Measurements from ENCODE around the gene ANO1.

The ANO1 gene

DNA sequence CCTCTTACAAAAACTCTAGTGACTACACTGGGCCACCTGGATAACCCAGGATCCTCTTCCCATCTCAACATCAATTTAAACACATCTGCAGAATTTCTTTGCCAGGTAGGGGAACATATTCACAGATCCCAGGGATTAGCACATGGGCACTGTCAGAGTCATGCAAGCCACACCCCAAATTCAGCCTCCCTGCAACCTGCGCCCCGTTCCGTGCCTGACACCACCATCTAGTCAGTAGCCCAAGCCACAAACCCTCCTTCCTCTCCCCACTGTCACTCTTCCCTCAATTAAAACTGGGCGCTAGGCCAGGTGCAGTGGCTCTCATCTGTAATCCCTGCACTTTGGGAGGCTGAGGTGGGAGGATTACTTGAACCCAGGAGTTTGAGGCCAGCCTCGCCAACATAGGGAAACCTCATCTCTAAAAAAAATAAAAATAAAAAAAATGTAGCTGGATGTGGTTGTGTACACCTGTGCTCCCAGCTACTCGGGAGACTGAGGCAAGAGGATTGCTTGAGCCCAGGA, 131.3 kb downstream of the ANO1 start:
- no peaks in the 10 kb centered on the region for H4K20me1 ChIP-seq (ENCODE audit: insufficient read depth, low read length)

DNA sequence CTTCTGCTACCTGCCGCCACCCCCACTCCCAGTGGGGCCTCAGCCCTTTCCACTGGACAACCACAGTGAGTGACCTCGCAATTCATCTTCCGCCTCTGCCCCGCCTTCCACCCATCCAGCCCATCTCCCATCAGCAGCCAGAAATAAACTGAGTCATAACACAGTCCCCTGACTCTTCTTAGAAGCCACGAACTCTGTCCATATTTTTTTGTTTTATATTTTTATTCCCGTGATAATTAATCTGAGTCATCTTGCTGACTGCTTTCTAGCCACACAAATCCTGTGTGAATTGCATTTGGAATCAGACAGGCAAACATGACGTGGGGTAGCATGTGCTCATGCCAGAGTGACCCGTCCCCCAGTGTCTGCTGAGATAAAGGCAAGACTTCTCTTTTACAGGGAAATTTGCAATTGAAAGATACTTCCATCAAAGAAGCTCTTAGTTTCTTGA, 132.0 kb downstream of the ANO1 start:
- Histone ChIP-seq H3K27ac (ENCODE audit: low read length) (no peak overlapping the region), H3K79me2 (ENCODE audit: low read length) (peaks cover 21% of the 10 kb centered on the region), H3K9ac (ENCODE audit: low read length) (no peak overlapping the region), H3K36me3 (replicated peaks; ENCODE audit: insufficient read depth, low read length) (no peaks in the 10 kb centered on the region; the same call in 1 of the 2 replicates), H3K4me1 (ENCODE audit: low read length) (no peaks in the 10 kb centered on the region), H3F3A (ENCODE audit: insufficient read depth, low read length) (no peaks in the 10 kb centered on the region), H3K4me3 (ENCODE audit: low read length) (no peak overlapping the region), H3K4me2 (ENCODE audit: low read depth, low read length) (no peak overlapping the region), H2AFZ (ENCODE audit: low read length) (no peak overlapping the region), H3K27me3 (replicated peaks; ENCODE audit: insufficient read depth, low read length) (no peaks in the 10 kb centered on the region), H4K20me1 (ENCODE audit: insufficient read depth, low read length) (no peaks in the 10 kb centered on the region), H3K9me2 (replicated peaks; ENCODE audit: insufficient read depth, low read length) (no peaks in the 10 kb centered on the region), H3K9me3 (replicated peaks; ENCODE audit: insufficient read depth, low read length) (no peaks in the 10 kb centered on the region)
- DNase-seq = no peak
- TF ChIP-seq, protein P1, sequence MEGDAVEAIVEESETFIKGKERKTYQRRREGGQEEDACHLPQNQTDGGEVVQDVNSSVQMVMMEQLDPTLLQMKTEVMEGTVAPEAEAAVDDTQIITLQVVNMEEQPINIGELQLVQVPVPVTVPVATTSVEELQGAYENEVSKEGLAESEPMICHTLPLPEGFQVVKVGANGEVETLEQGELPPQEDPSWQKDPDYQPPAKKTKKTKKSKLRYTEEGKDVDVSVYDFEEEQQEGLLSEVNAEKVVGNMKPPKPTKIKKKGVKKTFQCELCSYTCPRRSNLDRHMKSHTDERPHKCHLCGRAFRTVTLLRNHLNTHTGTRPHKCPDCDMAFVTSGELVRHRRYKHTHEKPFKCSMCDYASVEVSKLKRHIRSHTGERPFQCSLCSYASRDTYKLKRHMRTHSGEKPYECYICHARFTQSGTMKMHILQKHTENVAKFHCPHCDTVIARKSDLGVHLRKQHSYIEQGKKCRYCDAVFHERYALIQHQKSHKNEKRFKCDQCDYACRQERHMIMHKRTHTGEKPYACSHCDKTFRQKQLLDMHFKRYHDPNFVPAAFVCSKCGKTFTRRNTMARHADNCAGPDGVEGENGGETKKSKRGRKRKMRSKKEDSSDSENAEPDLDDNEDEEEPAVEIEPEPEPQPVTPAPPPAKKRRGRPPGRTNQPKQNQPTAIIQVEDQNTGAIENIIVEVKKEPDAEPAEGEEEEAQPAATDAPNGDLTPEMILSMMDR (IDR thresholded peaks at IDR 0.05; ENCODE audit: low read length) = no peak
- no peak for TF ChIP-seq EZH2phosphoT487 (IDR thresholded peaks at IDR 0.05; ENCODE audit: low read length)
- TF ChIP-seq EZH2 (optimal IDR thresholded peaks at IDR 0.05; ENCODE audit: low read depth, low read length) = no peak

More for the DNA sequence above, 131.3 kb downstream of the ANO1 start:
- Histone ChIP-seq H2AFZ (ENCODE audit: low read length) (no peak overlapping the region), H3K36me3 (replicated peaks; ENCODE audit: insufficient read depth, low read length) (no peaks in the 10 kb centered on the region; the same call in 1 of the 2 replicates), H3K4me3 (ENCODE audit: low read length) (no peak overlapping the region), H3K4me1 (ENCODE audit: low read length) (no peaks in the 10 kb centered on the region), H3K27ac (ENCODE audit: low read length) (no peak overlapping the region), H3F3A (ENCODE audit: insufficient read depth, low read length) (no peaks in the 10 kb centered on the region), H3K9me2 (replicated peaks; ENCODE audit: insufficient read depth, low read length) (no peaks in the 10 kb centered on the region), H3K9ac (ENCODE audit: low read length) (no peak overlapping the region), H3K4me2 (ENCODE audit: low read depth, low read length) (no peak overlapping the region), H3K79me2 (ENCODE audit: low read length) (peaks cover 27% of the 10 kb centered on the region), H3K9me3 (replicated peaks; ENCODE audit: insufficient read depth, low read length) (no peaks in the 10 kb centered on the region), H3K27me3 (replicated peaks; ENCODE audit: insufficient read depth, low read length) (no peaks in the 10 kb centered on the region)
- TF ChIP-seq EZH2 (optimal IDR thresholded peaks at IDR 0.05; ENCODE audit: low read depth, low read length) (no peak), EZH2phosphoT487 (IDR thresholded peaks at IDR 0.05; ENCODE audit: low read length) (no peak)
- TF ChIP-seq, protein P1 (IDR thresholded peaks at IDR 0.05; ENCODE audit: low read length) = no peak
- no peak for DNase-seq

DNA sequence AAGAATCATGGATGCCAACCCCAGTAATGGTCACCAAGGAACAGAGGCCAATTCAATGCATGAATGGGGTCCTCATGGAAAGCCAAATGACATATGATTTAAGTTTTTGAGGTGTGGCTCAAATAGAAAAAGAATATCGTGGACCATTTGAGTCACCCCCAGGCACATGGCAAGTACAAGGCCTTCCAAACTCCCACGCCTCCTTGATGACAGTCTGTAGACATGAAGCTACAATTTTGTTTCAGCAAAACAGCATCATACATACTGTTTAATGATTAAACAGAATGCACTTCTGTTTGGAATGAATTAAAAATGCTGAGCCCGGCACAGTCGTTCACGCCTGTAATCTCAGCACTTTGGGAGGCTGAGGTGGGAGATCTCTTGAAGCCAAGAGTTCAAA, 132.4 kb downstream of the ANO1 start:
- Histone ChIP-seq H3K27ac (ENCODE audit: low read length) (no peak overlapping the region), H2AFZ (ENCODE audit: low read length) (no peak overlapping the region), H3F3A (ENCODE audit: insufficient read depth, low read length) (no peaks in the 10 kb centered on the region), H3K4me3 (ENCODE audit: low read length) (no peak overlapping the region), H3K9me3 (replicated peaks; ENCODE audit: insufficient read depth, low read length) (no peaks in the 10 kb centered on the region), H3K79me2 (ENCODE audit: low read length) (peaks cover 16% of the 10 kb centered on the region), H3K4me2 (ENCODE audit: low read depth, low read length) (no peak overlapping the region), H3K9me2 (replicated peaks; ENCODE audit: insufficient read depth, low read length) (no peaks in the 10 kb centered on the region), H3K4me1 (ENCODE audit: low read length) (no peaks in the 10 kb centered on the region), H4K20me1 (ENCODE audit: insufficient read depth, low read length) (no peaks in the 10 kb centered on the region), H3K36me3 (replicated peaks; ENCODE audit: insufficient read depth, low read length) (no peaks in the 10 kb centered on the region; the same call in 1 of the 2 replicates), H3K27me3 (replicated peaks; ENCODE audit: insufficient read depth, low read length) (no peaks in the 10 kb centered on the region), H3K9ac (ENCODE audit: low read length) (no peak overlapping the region)
- TF ChIP-seq EZH2phosphoT487 (IDR thresholded peaks at IDR 0.05; ENCODE audit: low read length) (no peak), EZH2 (optimal IDR thresholded peaks at IDR 0.05; ENCODE audit: low read depth, low read length) (no peak)
- TF ChIP-seq, protein P1 (IDR thresholded peaks at IDR 0.05; ENCODE audit: low read length) = no peak
- no peak for DNase-seq
